Thymus (tissue), 14 donors: ENCODE data around the gene ARL1. TPM values are rescaled to one million over a fixed set of nuclear protein-coding genes. Genes with fewer than 3 reads are reported as not detected.
"Not testable (repeated sequence)": the region's sequence is repeated elsewhere in the genome, so short reads cannot be mapped to it uniquely, and the experiment has no call there.

ENCODE experiments used
- DNase-seq, 9 donors: peaks; one replicate each; pipeline ENCODE4 v3.0.0-alpha.2; 2013; ENCODE audit warnings: low spot score in 9 of 9, low read depth in 6 of 9, missing footprints in 1 of 9
- H3K27ac ChIP-seq, 2 donors: one replicate each; pipeline ENCODE4 v1.5.1; 2013; ENCODE audit warnings: control low read depth in 1 of 2, low read depth in 1 of 2, low read length in 1 of 2, mild to moderate bottlenecking in 1 of 2, moderate library complexity in 1 of 2
- H3K27me3 ChIP-seq, 2 donors: one replicate each; pipeline ENCODE4 v1.5.1; 2013; ENCODE audit warnings: low read length in 1 of 2; ENCODE audit not compliant: control insufficient read depth in 2 of 2, insufficient read depth in 1 of 2
- H3K36me3 ChIP-seq, 2 donors: one replicate each; pipeline ENCODE4 v1.5.1; 2013; ENCODE audit warnings: low read length in 1 of 2, mild to moderate bottlenecking in 1 of 2, moderate library complexity in 1 of 2; ENCODE audit not compliant: control insufficient read depth in 2 of 2, insufficient read depth in 2 of 2
- H3K4me1 ChIP-seq, 2 donors: one replicate each; pipeline ENCODE4 v1.5.1; 2013; ENCODE audit warnings: low read length in 2 of 2; ENCODE audit not compliant: control insufficient read depth in 2 of 2, insufficient read depth in 2 of 2
- H3K4me3 ChIP-seq, 2 donors: one replicate each; pipeline ENCODE4 v1.5.1; 2013; ENCODE audit warnings: low read length in 2 of 2, control low read depth in 1 of 2, mild to moderate bottlenecking in 1 of 2
- H3K9me3 ChIP-seq, 2 donors: one replicate each; pipeline ENCODE4 v1.5.1; 2013; ENCODE audit warnings: low read length in 1 of 2, mild to moderate bottlenecking in 1 of 2; ENCODE audit not compliant: control insufficient read depth in 2 of 2, insufficient read depth in 1 of 2
- WGBS: extraction: QIAGEN DNeasy Blood & Tissue Kit; methylation state at CpG from one replicate; pipeline ENCODE4 v1.1.7; 2013; 5-methylcytosine and 5-hydroxymethylcytosine counted together
- long read RNA-seq, 10 donors: transcript quantifications; one replicate each; lab custom pipeline, GENCODE V29; 2026
- polyA plus RNA-seq: library from polyadenylated mRNA; stranded (reverse); fragments of 200-250 nt; gene quantifications from one replicate; pipeline ENCODE4 v1.2.3, GENCODE V29; 2013
- total RNA-seq: library from RNA; stranded (reverse); fragments of 120-200 nt; gene quantifications from one replicate; pipeline ENCODE4 v1.2.4, GENCODE V29; 2013
- donor health status: healthy.

Gene ARL1
- total RNA-seq (46.6 TPM), polyA plus RNA-seq (31.6 TPM)
- long read RNA-seq, donor 1, transcript ARL1-201 (6 exons, 3,241 nt), result major isoform, 5 of 5 reads
- long read RNA-seq, donor 1, partial matches to known transcripts, result 0 of 5 reads
- long read RNA-seq, donor 1, other reads (novel, unspliced or antisense), result 0 of 5 reads
- long read RNA-seq, donor 2, result 0 reads
- long read RNA-seq, donor 3, transcript ARL1-201 (6 exons, 3,241 nt), result major isoform, 27 of 28 reads
- long read RNA-seq, donor 3, partial matches to known transcripts, result 0 of 28 reads
- long read RNA-seq, donor 3, other reads (novel, unspliced or antisense), result 0 of 28 reads
- long read RNA-seq, donor 4, transcript ARL1-201 (6 exons, 3,241 nt), result major isoform, 5 of 7 reads
- long read RNA-seq, donor 4, partial matches to known transcripts, result 0 of 7 reads
- long read RNA-seq, donor 4, other reads (novel, unspliced or antisense), result 0 of 7 reads
- long read RNA-seq, donor 5, transcript ARL1-201 (6 exons, 3,241 nt), result major isoform, 51 of 59 reads
- long read RNA-seq, donor 5, partial matches to known transcripts, result 5 of 59 reads
- long read RNA-seq, donor 5, other reads (novel, unspliced or antisense), result 0 of 59 reads
- long read RNA-seq, donor 6, transcript ARL1-201 (6 exons, 3,241 nt), result major isoform, 17 of 18 reads
- long read RNA-seq, donor 6, partial matches to known transcripts, result 0 of 18 reads
- long read RNA-seq, donor 6, other reads (novel, unspliced or antisense), result 0 of 18 reads
- long read RNA-seq, donor 7, transcript ARL1-201 (6 exons, 3,241 nt), result major isoform, 29 of 33 reads
- long read RNA-seq, donor 7, partial matches to known transcripts, result 0 of 33 reads
- long read RNA-seq, donor 7, other reads (novel, unspliced or antisense), result 0 of 33 reads
- long read RNA-seq, donor 8, transcript ARL1-201 (6 exons, 3,241 nt), result major isoform, 9 of 11 reads
- long read RNA-seq, donor 8, partial matches to known transcripts, result 0 of 11 reads
- long read RNA-seq, donor 8, other reads (novel, unspliced or antisense), result 0 of 11 reads
- long read RNA-seq, donor 9, transcript ARL1-201 (6 exons, 3,241 nt), result major isoform, 9 of 10 reads
- long read RNA-seq, donor 9, partial matches to known transcripts, result 0 of 10 reads
- long read RNA-seq, donor 9, other reads (novel, unspliced or antisense), result 0 of 10 reads
- long read RNA-seq, donor 10, transcript ARL1-201 (6 exons, 3,241 nt), result major isoform, 20 of 22 reads
- long read RNA-seq, donor 10, partial matches to known transcripts, result 0 of 22 reads
- long read RNA-seq, donor 10, other reads (novel, unspliced or antisense), result 0 of 22 reads

- H3K36me3 ChIP-seq, result peaks cover 0 to 2% of the 10 kb centered on the region in 2 donors
- H3K4me1 ChIP-seq, result peaks cover 3 to 4% of the 10 kb centered on the region in 2 donors
- DNase-seq, result peak; percentile 53 to 90 (median 66)
- peak within 1 kb of the TSS; percentile 63 to 98 for H3K4me3 ChIP-seq
- H3K27ac ChIP-seq, result peak within 1 kb of the TSS; percentile 77 to 88
- H3K9me3 ChIP-seq, result peaks cover 0 to 2% of the 10 kb centered on the region in 2 donors
- H3K27me3 ChIP-seq, result no peaks in the 10 kb centered on the region
- WGBS, result under 1% methylated on average over 71 of the region's 71 CpGs
Measured at GRCh38 chr12:101407436-101408345, at the start of gene ARL1. Gene ARL1 (minus strand): TSS chr12:101407772. CDS start chr12:101407645, 127 bp downstream.

- H3K27ac ChIP-seq, result no peak overlapping the region
Measured at GRCh38 chr12:101455685-101456084, 48.1 kb upstream of the ARL1 start.

DNA sequence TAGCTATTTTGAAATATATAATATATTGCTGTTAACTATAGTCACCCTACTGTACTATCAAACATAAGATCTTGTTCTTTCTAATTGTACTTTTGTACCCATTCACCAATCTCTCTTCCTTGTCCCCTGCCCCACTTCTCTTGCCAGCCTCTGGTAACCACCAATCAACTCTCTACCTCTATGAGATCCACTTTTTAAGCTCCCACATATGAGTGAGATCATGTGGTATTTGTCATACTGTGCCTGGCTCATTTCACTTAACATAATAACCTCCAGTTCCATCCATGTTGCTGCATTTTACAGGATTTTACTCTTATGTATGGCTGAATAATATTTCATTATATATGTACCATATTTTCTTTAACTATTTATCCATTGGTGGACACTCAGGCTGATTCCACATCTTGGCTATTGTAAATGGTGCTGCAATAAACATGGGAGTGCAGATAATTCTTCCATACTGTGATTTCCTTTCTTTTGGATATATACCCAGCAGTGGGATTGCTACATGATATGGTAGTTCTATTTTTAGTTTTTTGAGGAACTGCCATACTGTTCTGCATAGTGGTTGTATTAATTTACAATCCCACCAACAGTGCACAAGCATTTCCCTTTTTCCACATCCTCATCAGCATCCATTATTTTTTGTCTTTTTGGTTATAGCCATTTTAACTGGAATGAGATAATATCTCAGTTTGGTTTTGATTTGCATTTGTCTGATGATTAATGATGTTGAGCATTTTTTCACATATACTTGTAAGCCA, 34.1 kb upstream of the ARL1 start:
- H3K9me3 ChIP-seq, result no peaks in the 10 kb centered on the region
- no peaks in the 10 kb centered on the region for H3K4me1 ChIP-seq
- no peak overlapping the region for H3K27ac ChIP-seq
- H3K4me3 ChIP-seq, result no peak overlapping the region
- H3K27me3 ChIP-seq, result no peaks in the 10 kb centered on the region
- no peak for DNase-seq
- no peaks in the 10 kb centered on the region for H3K36me3 ChIP-seq

More at GRCh38 chr12:101455685-101456084, 48.1 kb upstream of the ARL1 start:
- no peak for DNase-seq
- peaks cover 0 to 1% of the 10 kb centered on the region in 2 donors for H3K9me3 ChIP-seq
- H3K36me3 ChIP-seq, result no peaks in the 10 kb centered on the region
- H3K27me3 ChIP-seq, result no peaks in the 10 kb centered on the region
- 40% methylated on average over 4 of the region's 4 CpGs for WGBS
- H3K4me3 ChIP-seq, result no peak overlapping the region
- H3K4me1 ChIP-seq, result no peaks in the 10 kb centered on the region

DNA sequence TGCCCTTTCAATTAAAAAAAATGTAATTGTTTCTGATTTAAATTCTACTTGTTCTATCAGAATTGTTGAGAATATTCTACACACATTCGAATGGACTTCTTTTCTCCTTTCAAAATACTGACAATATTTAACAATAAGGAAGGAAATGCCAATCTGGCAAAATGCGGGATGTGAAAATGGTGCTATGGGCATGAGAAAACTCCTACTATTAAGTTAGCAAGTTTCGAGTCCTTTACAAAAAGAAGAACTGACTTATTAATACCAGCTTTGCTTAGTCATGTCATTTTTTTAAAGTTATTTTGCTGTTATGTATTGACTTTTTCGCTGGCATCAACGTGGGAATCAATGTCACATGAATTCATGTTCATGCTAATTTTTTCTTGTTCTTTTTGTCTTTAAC, 31.7 kb upstream of the ARL1 start:
- no peaks in the 10 kb centered on the region for H3K27me3 ChIP-seq
- 39% methylated on average over 5 of the region's 5 CpGs for WGBS
- no peaks in the 10 kb centered on the region for H3K4me1 ChIP-seq
- DNase-seq, result no peak
- H3K4me3 ChIP-seq, result no peak overlapping the region
- no peak overlapping the region for H3K27ac ChIP-seq
- H3K36me3 ChIP-seq, result no peaks in the 10 kb centered on the region
- H3K9me3 ChIP-seq, result no peaks in the 10 kb centered on the region

- Histone ChIP-seq H3K27me3 (no peaks in the 10 kb centered on the region), H3K36me3 (no peaks in the 10 kb centered on the region), H3K27ac (no peak overlapping the region), H3K9me3 (no peaks in the 10 kb centered on the region), H3K4me1 (no peaks in the 10 kb centered on the region), H3K4me3 (no peak overlapping the region)
- no peak for DNase-seq
Measured at GRCh38 chr12:101436136-101436535, 28.6 kb upstream of the ARL1 start.

DNA sequence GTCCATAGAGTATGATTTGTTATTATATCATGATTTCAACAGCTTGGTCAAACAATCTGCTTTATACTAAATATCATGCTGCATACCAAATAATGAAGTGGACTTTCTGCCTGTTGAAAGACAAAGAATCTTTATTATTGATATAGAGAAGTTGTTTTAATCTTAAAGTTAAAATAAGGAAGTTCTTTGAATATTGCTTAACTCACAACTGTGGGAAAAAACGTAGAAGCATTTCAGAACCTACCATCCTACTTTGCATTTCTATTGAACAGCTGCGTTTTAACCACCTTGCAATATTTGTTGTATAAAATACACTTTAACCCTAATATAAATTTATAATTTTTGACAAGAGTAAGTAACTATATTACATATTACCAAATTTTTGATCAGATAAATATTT, 22.9 kb upstream of the ARL1 start:
- no peak overlapping the region for H3K27ac ChIP-seq
- no peak overlapping the region for H3K4me3 ChIP-seq
- H3K27me3 ChIP-seq, result no peaks in the 10 kb centered on the region

GRCh38 chr12:101424620-101425019, 17.0 kb upstream of the ARL1 start:
- no peak for DNase-seq
- no peaks in the 10 kb centered on the region for H3K27me3 ChIP-seq
- H3K4me1 ChIP-seq, result no peaks in the 10 kb centered on the region
- no peaks in the 10 kb centered on the region for H3K9me3 ChIP-seq
- H3K27ac ChIP-seq, result no peak overlapping the region
- no peak overlapping the region for H3K4me3 ChIP-seq
- WGBS, result 94% methylated on average over 2 of the region's 2 CpGs
- no peaks in the 10 kb centered on the region for H3K36me3 ChIP-seq

More for the DNA sequence above, 22.9 kb upstream of the ARL1 start:
- H3K36me3 ChIP-seq, result no peaks in the 10 kb centered on the region
- 45% methylated on average over 2 of the region's 2 CpGs for WGBS
- no peak for DNase-seq
- no peaks in the 10 kb centered on the region for H3K9me3 ChIP-seq
- H3K4me1 ChIP-seq, result no peaks in the 10 kb centered on the region

DNA sequence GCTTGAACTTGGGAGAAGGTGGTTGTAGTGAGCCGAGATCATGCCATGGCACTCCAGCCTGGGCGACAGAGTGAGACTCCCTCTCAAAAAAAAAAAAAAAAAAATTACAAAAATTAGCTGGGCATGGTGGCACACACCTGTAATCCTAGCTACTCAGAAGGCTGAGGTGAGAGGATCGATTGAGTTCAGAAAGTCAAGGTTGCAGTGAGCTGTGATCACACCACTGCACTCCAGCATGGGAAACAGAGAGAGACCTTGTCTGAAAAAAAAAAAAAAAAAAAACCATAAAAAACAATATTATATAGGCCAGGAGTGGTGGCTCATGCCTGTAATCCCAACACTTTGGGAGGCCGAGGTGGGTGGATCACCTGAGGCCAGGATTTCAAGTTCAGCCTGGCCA, 14.5 kb upstream of the ARL1 start:
- DNase-seq, H3K9me3 ChIP-seq, H3K36me3 ChIP-seq, H3K27me3 ChIP-seq, H3K4me1 ChIP-seq, H3K27ac ChIP-seq, H3K4me3 ChIP-seq: not testable (repeated sequence)
- WGBS, result 95% methylated on average over 4 of the region's 4 CpGs
